LNCAP (cell line): ENCODE results near the gene CD59.

Source experiments
- TF ChIP-seq, protein P1 (sequence below): fragments of 450-650 bp; IDR thresholded peaks from 2 replicates; pipeline ENCODE4 v1.5.1; 2017; ENCODE audit warnings: mild to moderate bottlenecking

CD59 gene

GRCh38 chr11:33656768-33657167, 79.5 kb downstream of the CD59 start:
- TF ChIP-seq, protein P1, sequence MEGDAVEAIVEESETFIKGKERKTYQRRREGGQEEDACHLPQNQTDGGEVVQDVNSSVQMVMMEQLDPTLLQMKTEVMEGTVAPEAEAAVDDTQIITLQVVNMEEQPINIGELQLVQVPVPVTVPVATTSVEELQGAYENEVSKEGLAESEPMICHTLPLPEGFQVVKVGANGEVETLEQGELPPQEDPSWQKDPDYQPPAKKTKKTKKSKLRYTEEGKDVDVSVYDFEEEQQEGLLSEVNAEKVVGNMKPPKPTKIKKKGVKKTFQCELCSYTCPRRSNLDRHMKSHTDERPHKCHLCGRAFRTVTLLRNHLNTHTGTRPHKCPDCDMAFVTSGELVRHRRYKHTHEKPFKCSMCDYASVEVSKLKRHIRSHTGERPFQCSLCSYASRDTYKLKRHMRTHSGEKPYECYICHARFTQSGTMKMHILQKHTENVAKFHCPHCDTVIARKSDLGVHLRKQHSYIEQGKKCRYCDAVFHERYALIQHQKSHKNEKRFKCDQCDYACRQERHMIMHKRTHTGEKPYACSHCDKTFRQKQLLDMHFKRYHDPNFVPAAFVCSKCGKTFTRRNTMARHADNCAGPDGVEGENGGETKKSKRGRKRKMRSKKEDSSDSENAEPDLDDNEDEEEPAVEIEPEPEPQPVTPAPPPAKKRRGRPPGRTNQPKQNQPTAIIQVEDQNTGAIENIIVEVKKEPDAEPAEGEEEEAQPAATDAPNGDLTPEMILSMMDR = no peak

DNA sequence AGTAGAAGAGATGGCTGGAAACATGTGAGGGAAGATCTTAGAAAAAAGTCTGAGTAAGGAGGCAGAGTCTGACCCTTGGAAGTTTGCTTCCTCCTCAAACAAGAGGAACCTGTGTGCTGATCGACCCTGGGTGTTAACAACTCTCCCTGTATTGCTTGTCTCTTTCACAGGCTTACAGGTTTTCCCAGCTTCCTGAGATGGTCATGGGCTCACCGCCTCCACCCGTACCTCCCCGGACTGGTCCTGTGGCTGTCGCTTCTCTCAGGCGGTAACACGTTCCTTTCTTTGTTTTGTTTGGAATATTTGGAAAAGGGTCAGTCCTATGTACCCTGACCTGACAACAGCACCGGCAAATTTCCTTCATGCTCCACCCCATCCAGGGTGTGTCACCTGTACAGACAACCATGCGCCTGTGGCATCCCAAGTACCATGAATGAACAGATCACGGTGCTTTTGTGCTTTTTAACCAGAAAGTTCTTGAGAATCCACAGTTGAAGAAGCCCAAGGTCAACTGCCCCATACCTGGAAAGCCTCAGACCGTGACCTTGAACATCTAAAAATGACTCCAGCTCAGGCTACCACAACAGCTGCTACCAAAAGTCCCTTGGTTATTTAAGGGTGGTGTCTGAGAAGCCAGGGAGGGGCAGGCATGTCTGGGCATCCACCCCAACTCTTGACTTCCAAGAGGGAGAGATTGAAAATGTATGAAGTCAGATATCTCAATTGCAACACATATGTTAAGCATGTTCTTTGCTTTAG, 80.2 kb downstream of the CD59 start:
- TF ChIP-seq, protein P1 = no peak

DNA sequence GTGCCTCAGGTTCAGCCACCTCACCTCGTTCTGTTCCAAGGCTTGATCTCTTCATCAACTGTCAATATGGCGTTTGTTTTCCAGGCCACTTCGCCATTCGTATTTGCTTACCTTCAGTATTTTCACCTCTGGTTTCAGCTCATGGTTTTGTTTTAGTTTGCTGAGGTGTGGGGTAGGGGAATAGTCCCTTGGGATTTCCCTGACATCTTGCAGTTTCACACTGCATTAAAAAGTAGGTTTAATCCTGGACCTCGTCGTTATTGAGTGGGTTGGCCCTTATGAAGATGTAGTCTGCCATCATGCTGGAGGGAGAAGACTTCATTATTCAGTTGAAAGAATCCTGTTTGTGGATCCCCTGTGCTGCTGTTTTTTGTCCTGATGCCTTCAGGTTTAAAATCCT, 81.6 kb downstream of the CD59 start:
- TF ChIP-seq, protein P1 = no peak
